ENCODE data around the gene KIF19.

Gene KIF19

GRCh38 chr17:74357466-74357809, 31.4 kb downstream of the KIF19 start:
- TF ChIP-seq CTCF (conservative IDR thresholded peaks at IDR 0.05), result no peak
- no peak overlapping the region for H3K27ac ChIP-seq

DNA sequence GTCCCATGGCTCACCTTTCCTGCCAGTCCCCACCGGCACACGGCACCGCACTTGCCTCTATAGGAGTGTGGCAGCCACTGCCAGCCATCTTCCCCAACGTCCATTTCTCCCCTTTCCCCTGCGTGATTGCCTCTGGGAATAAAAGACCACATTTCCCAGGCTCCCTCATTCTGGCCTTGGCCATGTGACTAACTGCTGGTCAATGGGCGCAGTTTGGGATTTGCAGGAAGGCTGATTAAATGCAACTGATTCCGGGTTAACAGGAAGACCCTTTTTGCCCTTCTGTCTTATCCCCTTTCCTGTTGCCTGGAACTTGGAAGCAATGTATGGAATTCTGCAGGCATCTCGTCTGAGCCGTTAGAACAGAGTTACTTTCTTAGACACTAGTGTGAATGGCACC, 32.7 kb downstream of the KIF19 start:
- TF ChIP-seq CTCF (conservative IDR thresholded peaks at IDR 0.05), result no peak
- no peak overlapping the region for H3K27ac ChIP-seq

- no peak for TF ChIP-seq CTCF (conservative IDR thresholded peaks at IDR 0.05)
- no peak overlapping the region for H3K27ac ChIP-seq
These were observed 33.9 kb downstream of the KIF19 start for GRCh38 chr17:74359916-74360315.

- no peak for TF ChIP-seq CTCF (conservative IDR thresholded peaks at IDR 0.05)
- no peak overlapping the region for H3K27ac ChIP-seq
These were observed 34.8 kb downstream of the KIF19 start for GRCh38 chr17:74360899-74361229.

GRCh38 chr17:74361230-74362068, 35.4 kb downstream of the KIF19 start, which contains the start of gene BTBD17:
BTBD17 (minus strand) TSS chr17:74361868; CDS start chr17:74361819, 49 bp downstream.
- H3K27ac ChIP-seq, result no peak within 1 kb of the TSS
- peak; percentile 74 for TF ChIP-seq CTCF (conservative IDR thresholded peaks at IDR 0.05)

- no peak for TF ChIP-seq CTCF (conservative IDR thresholded peaks at IDR 0.05)
- no peak overlapping the region for H3K27ac ChIP-seq
These were observed 36.0 kb downstream of the KIF19 start for GRCh38 chr17:74362069-74362405.

- H3K27ac ChIP-seq, result no peak overlapping the region
- TF ChIP-seq CTCF (conservative IDR thresholded peaks at IDR 0.05), result no peak
These were observed 36.9 kb downstream of the KIF19 start for GRCh38 chr17:74362810-74363498.
